ENCODE results near the gene VASP. TPM values are rescaled to one million over a fixed set of nuclear protein-coding genes. Genes with fewer than 3 reads are reported as not detected.

Gene VASP
- total and polyA plus RNA-seq, 2 of the 13 experiments (the other 11 are each of a cell fraction or from before 2014, with no cell fraction given): 41.8 to 67.1 TPM

- TF ChIP-seq ZNF83 (CRISPR knock-in tag; IDR thresholded peaks at IDR 0.05; ENCODE audit: borderline replicate concordance) (no peak), CENPX (CRISPR knock-in tag; IDR thresholded peaks at IDR 0.05) (no peak), ETS1 (CRISPR knock-in tag; IDR thresholded peaks at IDR 0.05) (no peak), ZNF350 (CRISPR knock-in tag; IDR thresholded peaks at IDR 0.05; ENCODE audit: borderline replicate concordance, low read depth) (peak; percentile 80), ATF6 (CRISPR knock-in tag; conservative IDR thresholded peaks at IDR 0.05) (no peak), ZNF24 (IDR thresholded peaks at IDR 0.05) (peak; percentile 91), HCFC1 (IDR thresholded peaks at IDR 0.05; ENCODE audit: low read depth, low read length) (peak; percentile 36; the same call in 1 of the 2 replicates), ZNF124 (CRISPR knock-in tag; IDR thresholded peaks at IDR 0.05) (peak; percentile 57; the same call in 1 of the 2 replicates), FUBP1 (CRISPR knock-in tag; IDR thresholded peaks at IDR 0.05; ENCODE audit: borderline replicate concordance) (no peak), ZNF235 (CRISPR knock-in tag; IDR thresholded peaks at IDR 0.05; ENCODE audit: borderline replicate concordance) (no peak), KDM6A (CRISPR knock-in tag; IDR thresholded peaks at IDR 0.05; ENCODE audit: low read depth) (no peak), BHLHE40 (IDR thresholded peaks at IDR 0.05; ENCODE audit: low read length) (no peak), ZNF12 (CRISPR knock-in tag; IDR thresholded peaks at IDR 0.05) (no peak), AHDC1 (CRISPR knock-in tag; IDR thresholded peaks at IDR 0.05; ENCODE audit: borderline replicate concordance) (no peak), ZMYM3 (CRISPR knock-in tag; IDR thresholded peaks at IDR 0.05) (peak; percentile 94), NR0B2 (CRISPR knock-in tag; IDR thresholded peaks at IDR 0.05) (no peak), MXI1 (IDR thresholded peaks at IDR 0.05; ENCODE audit: borderline replicate concordance, low read depth, low read length) (peak; percentile 66; the same call in 1 of the 3 replicates), RBFOX2 (IDR thresholded peaks at IDR 0.05; ENCODE audit: low read depth, low read length) (no peak)
Measured at GRCh38 chr19:45478454-45479238, 28.6 kb upstream of the VASP start (continued).
